ENCODE data around the gene TADA2A.

Gene TADA2A

GRCh38 chr17:37461668-37462067, 55.0 kb downstream of the TADA2A start:
- H3F3A ChIP-seq (ENCODE audit: control insufficient read depth, insufficient read depth) = no peaks in the 10 kb centered on the region
- H3K4me1 ChIP-seq (ENCODE audit: control insufficient read depth, low read length) = no peaks in the 10 kb centered on the region
- no peaks in the 10 kb centered on the region for H4K20me1 ChIP-seq (ENCODE audit: control insufficient read depth, insufficient read depth, low read depth, low read length)
- no peaks in the 10 kb centered on the region for H3K9me3 ChIP-seq (ENCODE audit: control insufficient read depth, insufficient read depth, low read length)
- no peaks in the 10 kb centered on the region for H3K27me3 ChIP-seq (ENCODE audit: control insufficient read depth, low read length)
- no peak overlapping the region for H3K4me3 ChIP-seq (ENCODE audit: low read length)
- H3K9me2 ChIP-seq (replicated peaks; ENCODE audit: control insufficient read depth, low read length) = no peaks in the 10 kb centered on the region
- peaks cover 42% of the 10 kb centered on the region for H3K36me3 ChIP-seq (ENCODE audit: control insufficient read depth, low read length)
- H3K27ac ChIP-seq (ENCODE audit: low read depth, low read length) = no peak overlapping the region
- H3K79me2 ChIP-seq (ENCODE audit: control insufficient read depth, low read length) = no peaks in the 10 kb centered on the region
- H3K4me2 ChIP-seq (ENCODE audit: low read length) = no peak overlapping the region
- TF ChIP-seq EZH2phosphoT487 (IDR thresholded peaks at IDR 0.05; ENCODE audit: borderline replicate concordance, low read length) (no peak), CTCF (IDR thresholded peaks at IDR 0.05; ENCODE audit: low read depth, low read length, poor library complexity, severe bottlenecking) (no peak)

- H4K20me1 ChIP-seq (ENCODE audit: control insufficient read depth, insufficient read depth, low read depth, low read length) = no peaks in the 10 kb centered on the region
- H3K4me3 ChIP-seq (ENCODE audit: low read length) = no peak overlapping the region
- H3K4me2 ChIP-seq (ENCODE audit: low read length) = no peak overlapping the region
- no peaks in the 10 kb centered on the region for H3F3A ChIP-seq (ENCODE audit: control insufficient read depth, insufficient read depth)
- H3K9me3 ChIP-seq (ENCODE audit: control insufficient read depth, insufficient read depth, low read length) = no peaks in the 10 kb centered on the region
- H3K36me3 ChIP-seq (ENCODE audit: control insufficient read depth, low read length) = peaks cover 50% of the 10 kb centered on the region
- H3K4me1 ChIP-seq (ENCODE audit: control insufficient read depth, low read length) = no peaks in the 10 kb centered on the region
- TF ChIP-seq EZH2phosphoT487 (IDR thresholded peaks at IDR 0.05; ENCODE audit: borderline replicate concordance, low read length) (no peak), CTCF (IDR thresholded peaks at IDR 0.05; ENCODE audit: low read depth, low read length, poor library complexity, severe bottlenecking) (no peak)
- no peaks in the 10 kb centered on the region for H3K27me3 ChIP-seq (ENCODE audit: control insufficient read depth, low read length)
- H3K79me2 ChIP-seq (ENCODE audit: control insufficient read depth, low read length) = no peaks in the 10 kb centered on the region
- no peak overlapping the region for H3K27ac ChIP-seq (ENCODE audit: low read depth, low read length)
- H3K9me2 ChIP-seq (replicated peaks; ENCODE audit: control insufficient read depth, low read length) = no peaks in the 10 kb centered on the region
These were observed 55.8 kb downstream of the TADA2A start for GRCh38 chr17:37462492-37462891.

- no peaks in the 10 kb centered on the region for H3K4me1 ChIP-seq (ENCODE audit: control insufficient read depth, low read length)
- TF ChIP-seq EZH2phosphoT487 (IDR thresholded peaks at IDR 0.05; ENCODE audit: borderline replicate concordance, low read length) = no peak
- no peak for TF ChIP-seq CTCF (IDR thresholded peaks at IDR 0.05; ENCODE audit: low read depth, low read length, poor library complexity, severe bottlenecking)
- peaks cover 55% of the 10 kb centered on the region for H3K36me3 ChIP-seq (ENCODE audit: control insufficient read depth, low read length)
- H3F3A ChIP-seq (ENCODE audit: control insufficient read depth, insufficient read depth) = no peaks in the 10 kb centered on the region
- no peak overlapping the region for H3K27ac ChIP-seq (ENCODE audit: low read depth, low read length)
- H3K9me2 ChIP-seq (replicated peaks; ENCODE audit: control insufficient read depth, low read length) = no peaks in the 10 kb centered on the region
- no peaks in the 10 kb centered on the region for H3K9me3 ChIP-seq (ENCODE audit: control insufficient read depth, insufficient read depth, low read length)
- no peaks in the 10 kb centered on the region for H3K79me2 ChIP-seq (ENCODE audit: control insufficient read depth, low read length)
- H3K4me2 ChIP-seq (ENCODE audit: low read length) = no peak overlapping the region
- H3K4me3 ChIP-seq (ENCODE audit: low read length) = no peak overlapping the region
- H3K27me3 ChIP-seq (ENCODE audit: control insufficient read depth, low read length) = no peaks in the 10 kb centered on the region
- no peaks in the 10 kb centered on the region for H4K20me1 ChIP-seq (ENCODE audit: control insufficient read depth, insufficient read depth, low read depth, low read length)
These were observed 56.4 kb downstream of the TADA2A start for GRCh38 chr17:37463039-37463438.
